Measurements from ENCODE around the gene WIPI1.

The WIPI1 gene

GRCh38 chr17:68463211-68464019 lies 6.1 kb upstream of the WIPI1 start:
- DNase-seq (ENCODE audit: extremely low spot score), result no peak
- POLR2A ChIA-PET, result no interaction called here
- CTCF ChIA-PET, result no interaction called here
- no peak for TF ChIP-seq ARNT (IDR thresholded peaks at IDR 0.05)
- TF ChIP-seq CTBP1 (IDR thresholded peaks at IDR 0.05; ENCODE audit: borderline replicate concordance), result no peak
- no peak for TF ChIP-seq PKNOX1 (IDR thresholded peaks at IDR 0.05)
- TF ChIP-seq LEF1 (IDR thresholded peaks at IDR 0.05; ENCODE audit: borderline replicate concordance), result no peak
- TF ChIP-seq BHLHE40 (IDR thresholded peaks at IDR 0.05; ENCODE audit: borderline replicate concordance), result no peak
- no peak for TF ChIP-seq FOXM1 (IDR thresholded peaks at IDR 0.05; ENCODE audit: borderline replicate concordance)
- TF ChIP-seq TARDBP (IDR thresholded peaks at IDR 0.05), result no peak
- no peak for TF ChIP-seq SUZ12 (IDR thresholded peaks at IDR 0.05)
- TF ChIP-seq FOXK2 (IDR thresholded peaks at IDR 0.05), result no peak
- no peak for TF ChIP-seq FOXA1 (IDR thresholded peaks at IDR 0.05)
- TF ChIP-seq SP1 (IDR thresholded peaks at IDR 0.05), result no peak

GRCh38 chr17:68462381-68463210 lies 5.3 kb upstream of the WIPI1 start:
- POLR2A ChIA-PET, result interaction anchor here (0.6 to 0.9 kb wide), 2 partner anchors 215 to 293 kb away, joined by 4 read pairs; partner anchors contain the start of gene AMZ2

GRCh38 chr17:68461589-68461988 lies 4.3 kb upstream of the WIPI1 start:
- TF ChIP-seq PKNOX1 (IDR thresholded peaks at IDR 0.05), result no peak
- no peak for TF ChIP-seq L3MBTL2 (conservative IDR thresholded peaks at IDR 0.05)
- no peak for TF ChIP-seq FOXM1 (IDR thresholded peaks at IDR 0.05; ENCODE audit: borderline replicate concordance)
- TF ChIP-seq LEF1 (IDR thresholded peaks at IDR 0.05; ENCODE audit: borderline replicate concordance), result no peak
- no peak for TF ChIP-seq ZNF384 (IDR thresholded peaks at IDR 0.05)
- TF ChIP-seq NFRKB (IDR thresholded peaks at IDR 0.05), result no peak
- TF ChIP-seq SUZ12 (IDR thresholded peaks at IDR 0.05), result no peak
- ChIA-PET POLR2A (interaction anchor here (0.9 kb wide), 1 partner anchor 214 kb away, joined by 4 read pairs; the partner anchor contains the start of gene AMZ2), CTCF (no interaction called here)
- DNase-seq (ENCODE audit: extremely low spot score), result no peak

More at GRCh38 chr17:68462381-68463210, 5.3 kb upstream of the WIPI1 start:
- TF ChIP-seq NFRKB (IDR thresholded peaks at IDR 0.05) (no peak), PKNOX1 (IDR thresholded peaks at IDR 0.05) (no peak), ARNT (IDR thresholded peaks at IDR 0.05) (no peak), L3MBTL2 (conservative IDR thresholded peaks at IDR 0.05) (no peak), SUZ12 (IDR thresholded peaks at IDR 0.05) (no peak), HDGF (IDR thresholded peaks at IDR 0.05; ENCODE audit: borderline replicate concordance) (no peak), ZNF384 (IDR thresholded peaks at IDR 0.05) (no peak), FOXM1 (IDR thresholded peaks at IDR 0.05; ENCODE audit: borderline replicate concordance) (no peak), ELF4 (IDR thresholded peaks at IDR 0.05) (no peak), CTBP1 (IDR thresholded peaks at IDR 0.05; ENCODE audit: borderline replicate concordance) (no peak), FOXK2 (IDR thresholded peaks at IDR 0.05) (no peak), FOXA1 (IDR thresholded peaks at IDR 0.05) (no peak), BHLHE40 (IDR thresholded peaks at IDR 0.05; ENCODE audit: borderline replicate concordance) (no peak), TARDBP (IDR thresholded peaks at IDR 0.05) (no peak)
- DNase-seq (ENCODE audit: extremely low spot score), result peak; percentile 72
- CTCF ChIA-PET, result interaction anchor here (0.6 to 1.0 kb wide), 5 partner anchors 18 to 290 kb away, joined by 3 to 6 read pairs (median 3); partner anchors contain the start of gene AMZ2

GRCh38 chr17:68461122-68461539 lies 3.8 kb upstream of the WIPI1 start:
- TF ChIP-seq SP1 (IDR thresholded peaks at IDR 0.05), result no peak
- TF ChIP-seq FOXM1 (IDR thresholded peaks at IDR 0.05; ENCODE audit: borderline replicate concordance), result no peak
- no peak for TF ChIP-seq ZNF384 (IDR thresholded peaks at IDR 0.05)
- TF ChIP-seq NFRKB (IDR thresholded peaks at IDR 0.05), result no peak
- TF ChIP-seq SUZ12 (IDR thresholded peaks at IDR 0.05), result no peak
- no peak for TF ChIP-seq FOXK2 (IDR thresholded peaks at IDR 0.05)
- TF ChIP-seq BHLHE40 (IDR thresholded peaks at IDR 0.05; ENCODE audit: borderline replicate concordance), result no peak
- no peak for TF ChIP-seq LEF1 (IDR thresholded peaks at IDR 0.05; ENCODE audit: borderline replicate concordance)
- TF ChIP-seq ARNT (IDR thresholded peaks at IDR 0.05), result no peak
- TF ChIP-seq CTBP1 (IDR thresholded peaks at IDR 0.05; ENCODE audit: borderline replicate concordance), result no peak
- no peak for TF ChIP-seq L3MBTL2 (conservative IDR thresholded peaks at IDR 0.05)
- TF ChIP-seq TARDBP (IDR thresholded peaks at IDR 0.05), result no peak
- TF ChIP-seq FOXA1 (IDR thresholded peaks at IDR 0.05), result no peak
- TF ChIP-seq HDGF (IDR thresholded peaks at IDR 0.05; ENCODE audit: borderline replicate concordance), result no peak
- no peak for TF ChIP-seq ELF4 (IDR thresholded peaks at IDR 0.05)
- CTCF ChIA-PET, result no interaction called here
- no peak for DNase-seq (ENCODE audit: extremely low spot score)
- POLR2A ChIA-PET, result no interaction called here

GRCh38 chr17:68460715-68461114 lies 3.4 kb upstream of the WIPI1 start:
- POLR2A ChIA-PET, result interaction anchor here (0.8 kb wide), 1 partner anchor 52 kb away, joined by 3 read pairs; the partner anchor contains the start of gene PRKAR1A
- no peak for DNase-seq (ENCODE audit: extremely low spot score)
- CTCF ChIA-PET, result interaction anchor here (1.4 kb wide), 1 partner anchor 62 kb away, joined by 4 read pairs; no protein-coding TSS in a partner anchor
- TF ChIP-seq CTBP1 (IDR thresholded peaks at IDR 0.05; ENCODE audit: borderline replicate concordance) (no peak), NFRKB (IDR thresholded peaks at IDR 0.05) (no peak), TARDBP (IDR thresholded peaks at IDR 0.05) (no peak), PKNOX1 (IDR thresholded peaks at IDR 0.05) (no peak), FOXK2 (IDR thresholded peaks at IDR 0.05) (no peak), LEF1 (IDR thresholded peaks at IDR 0.05; ENCODE audit: borderline replicate concordance) (no peak), L3MBTL2 (conservative IDR thresholded peaks at IDR 0.05) (no peak), SP1 (IDR thresholded peaks at IDR 0.05) (no peak), FOXM1 (IDR thresholded peaks at IDR 0.05; ENCODE audit: borderline replicate concordance) (no peak), HDGF (IDR thresholded peaks at IDR 0.05; ENCODE audit: borderline replicate concordance) (no peak), ZNF384 (IDR thresholded peaks at IDR 0.05) (no peak)

Data from HEK293T (cell line).